Measurements from ENCODE around the gene AMH. TPM values are rescaled to one million over a fixed set of nuclear protein-coding genes. Genes with fewer than 3 reads are reported as not detected.

AMH gene
- total RNA-seq, 1 donor from 2014 or later, result 0.52 TPM

DNA sequence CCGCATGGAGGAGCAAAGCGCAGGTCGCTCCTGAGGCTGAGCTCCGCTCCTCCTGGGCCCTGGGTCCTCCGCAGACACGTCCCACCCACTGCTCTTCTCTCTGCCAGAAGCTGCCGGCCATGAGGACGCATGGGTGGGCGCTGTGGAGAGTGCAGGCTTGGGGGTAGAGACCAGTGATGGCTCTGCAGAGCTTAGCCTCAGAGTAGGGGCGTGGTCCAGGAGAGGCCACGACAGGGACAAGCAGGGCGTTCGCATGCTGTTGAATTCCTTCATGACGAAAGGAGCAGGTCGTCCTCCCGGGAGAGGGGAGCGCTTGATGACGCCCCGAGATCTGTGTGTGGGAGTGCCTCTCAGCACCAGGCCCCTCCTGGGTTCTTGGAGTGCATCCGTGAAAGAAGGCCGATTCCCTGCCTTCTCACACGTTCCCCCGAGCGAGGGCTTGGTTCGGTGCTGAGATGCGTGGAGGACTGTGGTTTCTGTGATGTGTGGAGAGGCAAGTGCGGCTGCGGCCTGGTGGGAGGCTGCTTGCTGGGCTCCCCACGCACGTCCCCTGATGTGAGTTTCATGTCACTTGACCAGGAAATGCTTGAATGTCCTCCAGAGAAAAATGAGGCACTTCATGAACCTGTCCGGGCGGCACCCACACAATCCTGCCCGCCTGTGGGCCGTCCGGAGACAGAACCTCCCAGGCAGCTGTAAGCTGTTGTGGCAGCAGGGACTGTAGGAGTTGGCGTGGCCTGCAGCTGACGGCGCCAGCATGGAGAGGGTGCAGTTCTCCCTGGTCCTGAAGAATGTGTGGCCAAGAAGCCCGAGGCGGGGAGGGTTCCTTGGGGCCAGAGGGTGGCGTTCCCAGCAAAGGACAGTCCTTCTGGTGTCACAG is 8.0 kb upstream of the AMH start:
- peaks cover 62 to 66% (median 64%) of the 10 kb centered on the region in 3 donors for H3K4me1 ChIP-seq (ENCODE audit: control insufficient read depth in 3 of 3, insufficient read depth in 3 of 3, low read length in 3 of 3)
- peaks cover 29 to 35% (median 29%) of the 10 kb centered on the region in 3 donors for H3K36me3 ChIP-seq (ENCODE audit: control insufficient read depth in 3 of 3, insufficient read depth in 3 of 3, low read length in 3 of 3)
- peak overlapping the region; percentile 70 to 82 (median 78) for H3K9ac ChIP-seq (ENCODE audit: low read depth in 1 of 3, low read length in 3 of 3)
- no peaks in the 10 kb centered on the region for H3K9me3 ChIP-seq (ENCODE audit: control insufficient read depth in 3 of 3, low read length in 3 of 3)
- peak overlapping the region; percentile 60 to 71 (median 68) for H3K4me3 ChIP-seq (ENCODE audit: low read length in 3 of 3)
- H3K27ac ChIP-seq (ENCODE audit: low read depth, low read length), result peak overlapping the region; percentile 81
- H3K27me3 ChIP-seq (ENCODE audit: control insufficient read depth in 3 of 3, insufficient read depth in 3 of 3, low read length in 3 of 3), result no peaks in the 10 kb centered on the region

- Histone ChIP-seq H3K9me3 (ENCODE audit: control insufficient read depth in 3 of 3, low read length in 3 of 3) (no peaks in the 10 kb centered on the region), H3K27me3 (ENCODE audit: control insufficient read depth in 3 of 3, insufficient read depth in 3 of 3, low read length in 3 of 3) (no peaks in the 10 kb centered on the region), H3K4me1 (ENCODE audit: control insufficient read depth in 3 of 3, insufficient read depth in 3 of 3, low read length in 3 of 3) (peaks cover 60 to 74% (median 71%) of the 10 kb centered on the region in 3 donors), H3K36me3 (ENCODE audit: control insufficient read depth in 3 of 3, insufficient read depth in 3 of 3, low read length in 3 of 3) (peaks cover 34 to 43% (median 37%) of the 10 kb centered on the region in 3 donors), H3K9ac (ENCODE audit: low read depth in 1 of 3, low read length in 3 of 3) (peak overlapping the region in 2 of 3 donors; percentile 2 to 33), H3K4me3 (ENCODE audit: low read length in 3 of 3) (no peak overlapping the region), H3K27ac (ENCODE audit: low read depth, low read length) (no peak overlapping the region)
These were observed 7.0 kb upstream of the AMH start for GRCh38 chr19:2242092-2242537.

DNA sequence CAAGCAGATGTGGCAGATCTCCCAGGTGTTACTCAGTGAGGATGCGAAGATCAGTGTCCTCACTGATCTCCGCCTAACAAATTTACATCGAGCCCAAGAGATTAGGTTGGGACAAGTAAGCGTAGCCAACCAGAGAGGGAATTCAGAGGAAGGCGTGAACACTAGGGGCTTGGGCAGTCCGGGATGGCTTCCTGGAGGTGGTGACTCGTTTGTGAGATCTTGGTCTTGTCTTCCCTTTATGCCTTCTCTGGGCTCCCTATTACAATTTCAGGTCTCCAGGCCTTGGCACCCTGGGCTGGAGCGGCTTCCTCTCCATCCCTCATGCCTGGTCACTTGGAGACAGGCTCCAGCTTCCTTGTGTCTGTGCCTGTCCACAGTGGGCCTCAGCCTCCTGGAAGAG is 6.3 kb upstream of the AMH start:
- H3K9ac ChIP-seq (ENCODE audit: low read depth in 1 of 3, low read length in 3 of 3), result peak overlapping the region in 1 of 3 donors; percentile 33
- no peak overlapping the region for H3K27ac ChIP-seq (ENCODE audit: low read depth, low read length)
- H3K36me3 ChIP-seq (ENCODE audit: control insufficient read depth in 3 of 3, insufficient read depth in 3 of 3, low read length in 3 of 3), result peaks cover 34 to 41% (median 41%) of the 10 kb centered on the region in 3 donors
- peaks cover 56 to 72% (median 70%) of the 10 kb centered on the region in 3 donors for H3K4me1 ChIP-seq (ENCODE audit: control insufficient read depth in 3 of 3, insufficient read depth in 3 of 3, low read length in 3 of 3)
- no peaks in the 10 kb centered on the region for H3K9me3 ChIP-seq (ENCODE audit: control insufficient read depth in 3 of 3, low read length in 3 of 3)
- H3K4me3 ChIP-seq (ENCODE audit: low read length in 3 of 3), result no peak overlapping the region
- H3K27me3 ChIP-seq (ENCODE audit: control insufficient read depth in 3 of 3, insufficient read depth in 3 of 3, low read length in 3 of 3), result no peaks in the 10 kb centered on the region

DNA sequence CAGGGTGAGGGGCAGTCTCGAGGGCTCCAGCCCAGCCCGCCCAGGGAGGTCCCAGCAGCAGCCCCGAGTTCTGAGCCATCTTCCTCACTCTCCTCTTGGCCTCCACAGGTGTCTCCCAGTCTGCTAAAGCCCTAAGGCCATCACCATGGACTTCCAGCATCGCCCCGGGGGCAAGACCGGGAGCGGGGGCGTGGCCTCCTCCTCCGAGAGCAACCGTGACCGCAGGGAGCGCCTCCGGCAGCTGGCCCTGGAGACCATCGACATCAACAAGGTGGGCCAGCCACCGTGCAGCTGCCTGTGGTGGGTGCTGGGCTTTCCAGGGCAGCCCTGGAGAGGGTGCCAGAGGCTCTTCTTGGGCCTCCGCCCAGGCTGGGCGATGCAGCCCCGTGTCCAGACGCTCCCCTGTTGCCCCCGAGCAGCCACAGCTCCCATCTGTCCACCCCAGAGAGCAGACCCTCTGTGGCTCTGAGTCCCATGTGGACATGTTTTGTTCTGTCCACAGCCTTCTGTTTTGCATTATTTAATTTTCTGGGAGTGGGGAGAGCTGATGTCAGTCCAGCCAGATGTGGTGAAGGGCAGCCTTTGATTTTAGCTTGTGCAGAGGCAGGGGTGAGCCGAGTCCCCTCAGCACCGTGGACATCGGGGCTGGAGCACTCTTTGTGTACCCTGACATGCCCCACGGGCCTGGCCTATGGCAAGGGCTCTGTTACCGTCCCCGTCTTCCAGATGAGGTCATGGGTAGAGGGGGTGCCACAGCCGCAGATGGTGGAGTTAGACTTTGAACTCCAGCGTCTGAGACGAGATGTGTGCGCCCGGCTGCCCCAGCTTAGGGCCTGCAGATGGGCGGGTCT is 5.6 kb upstream of the AMH start:
- H3K36me3 ChIP-seq (ENCODE audit: control insufficient read depth in 3 of 3, insufficient read depth in 3 of 3, low read length in 3 of 3), result peaks cover 34 to 42% (median 41%) of the 10 kb centered on the region in 3 donors
- H3K27ac ChIP-seq (ENCODE audit: low read depth, low read length), result no peak overlapping the region
- H3K9ac ChIP-seq (ENCODE audit: low read depth in 1 of 3, low read length in 3 of 3), result peak overlapping the region in 1 of 3 donors; percentile 33
- no peak overlapping the region for H3K4me3 ChIP-seq (ENCODE audit: low read length in 3 of 3)
- H3K27me3 ChIP-seq (ENCODE audit: control insufficient read depth in 3 of 3, insufficient read depth in 3 of 3, low read length in 3 of 3), result no peaks in the 10 kb centered on the region
- H3K9me3 ChIP-seq (ENCODE audit: control insufficient read depth in 3 of 3, low read length in 3 of 3), result no peaks in the 10 kb centered on the region
- H3K4me1 ChIP-seq (ENCODE audit: control insufficient read depth in 3 of 3, insufficient read depth in 3 of 3, low read length in 3 of 3), result peaks cover 49 to 66% (median 63%) of the 10 kb centered on the region in 3 donors

- Histone ChIP-seq H3K4me1 (ENCODE audit: control insufficient read depth in 3 of 3, insufficient read depth in 3 of 3, low read length in 3 of 3) (peaks cover 44 to 61% (median 61%) of the 10 kb centered on the region in 3 donors), H3K27ac (ENCODE audit: low read depth, low read length) (no peak overlapping the region), H3K4me3 (ENCODE audit: low read length in 3 of 3) (no peak overlapping the region), H3K36me3 (ENCODE audit: control insufficient read depth in 3 of 3, insufficient read depth in 3 of 3, low read length in 3 of 3) (peaks cover 34 to 44% (median 41%) of the 10 kb centered on the region in 3 donors), H3K9ac (ENCODE audit: low read depth in 1 of 3, low read length in 3 of 3) (no peak overlapping the region), H3K27me3 (ENCODE audit: control insufficient read depth in 3 of 3, insufficient read depth in 3 of 3, low read length in 3 of 3) (no peaks in the 10 kb centered on the region), H3K9me3 (ENCODE audit: control insufficient read depth in 3 of 3, low read length in 3 of 3) (no peaks in the 10 kb centered on the region)
These were observed 5.1 kb upstream of the AMH start for GRCh38 chr19:2244125-2244411.

DNA sequence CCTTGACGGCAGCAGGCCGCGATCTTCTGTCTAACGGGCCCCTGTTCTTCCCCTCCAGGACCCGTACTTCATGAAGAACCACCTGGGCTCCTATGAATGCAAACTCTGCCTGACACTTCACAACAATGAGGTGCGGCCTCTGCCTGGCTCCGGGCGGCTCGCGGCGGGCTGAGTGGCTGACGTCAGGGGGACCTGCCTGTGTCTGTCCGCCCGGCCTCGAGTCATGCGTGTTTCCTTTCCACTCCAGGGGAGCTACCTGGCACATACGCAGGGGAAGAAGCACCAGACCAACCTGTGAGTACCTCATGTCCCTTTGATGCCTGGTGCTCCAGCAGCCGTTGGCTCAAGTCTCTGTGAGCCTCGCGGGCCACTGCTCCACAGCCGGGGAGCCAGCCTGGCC is 4.6 kb upstream of the AMH start:
- H3K4me3 ChIP-seq (ENCODE audit: low read length in 3 of 3), result no peak overlapping the region
- H3K9ac ChIP-seq (ENCODE audit: low read depth in 1 of 3, low read length in 3 of 3), result no peak overlapping the region
- peaks cover 34 to 44% (median 41%) of the 10 kb centered on the region in 3 donors for H3K36me3 ChIP-seq (ENCODE audit: control insufficient read depth in 3 of 3, insufficient read depth in 3 of 3, low read length in 3 of 3)
- H3K27me3 ChIP-seq (ENCODE audit: control insufficient read depth in 3 of 3, insufficient read depth in 3 of 3, low read length in 3 of 3), result no peaks in the 10 kb centered on the region
- no peak overlapping the region for H3K27ac ChIP-seq (ENCODE audit: low read depth, low read length)
- peaks cover 40 to 62% (median 60%) of the 10 kb centered on the region in 3 donors for H3K4me1 ChIP-seq (ENCODE audit: control insufficient read depth in 3 of 3, insufficient read depth in 3 of 3, low read length in 3 of 3)
- no peaks in the 10 kb centered on the region for H3K9me3 ChIP-seq (ENCODE audit: control insufficient read depth in 3 of 3, low read length in 3 of 3)

- Histone ChIP-seq H3K4me3 (ENCODE audit: low read length in 3 of 3) (no peak overlapping the region), H3K9me3 (ENCODE audit: control insufficient read depth in 3 of 3, low read length in 3 of 3) (no peaks in the 10 kb centered on the region), H3K9ac (ENCODE audit: low read depth in 1 of 3, low read length in 3 of 3) (no peak overlapping the region), H3K4me1 (ENCODE audit: control insufficient read depth in 3 of 3, insufficient read depth in 3 of 3, low read length in 3 of 3) (peaks cover 32 to 63% (median 60%) of the 10 kb centered on the region in 3 donors), H3K27ac (ENCODE audit: low read depth, low read length) (no peak overlapping the region), H3K27me3 (ENCODE audit: control insufficient read depth in 3 of 3, insufficient read depth in 3 of 3, low read length in 3 of 3) (peaks cover 0 to 3% (median 3%) of the 10 kb centered on the region in 3 donors), H3K36me3 (ENCODE audit: control insufficient read depth in 3 of 3, insufficient read depth in 3 of 3, low read length in 3 of 3) (peaks cover 34 to 44% (median 41%) of the 10 kb centered on the region in 3 donors)
These were observed 3.9 kb upstream of the AMH start for GRCh38 chr19:2245273-2245672.

DNA sequence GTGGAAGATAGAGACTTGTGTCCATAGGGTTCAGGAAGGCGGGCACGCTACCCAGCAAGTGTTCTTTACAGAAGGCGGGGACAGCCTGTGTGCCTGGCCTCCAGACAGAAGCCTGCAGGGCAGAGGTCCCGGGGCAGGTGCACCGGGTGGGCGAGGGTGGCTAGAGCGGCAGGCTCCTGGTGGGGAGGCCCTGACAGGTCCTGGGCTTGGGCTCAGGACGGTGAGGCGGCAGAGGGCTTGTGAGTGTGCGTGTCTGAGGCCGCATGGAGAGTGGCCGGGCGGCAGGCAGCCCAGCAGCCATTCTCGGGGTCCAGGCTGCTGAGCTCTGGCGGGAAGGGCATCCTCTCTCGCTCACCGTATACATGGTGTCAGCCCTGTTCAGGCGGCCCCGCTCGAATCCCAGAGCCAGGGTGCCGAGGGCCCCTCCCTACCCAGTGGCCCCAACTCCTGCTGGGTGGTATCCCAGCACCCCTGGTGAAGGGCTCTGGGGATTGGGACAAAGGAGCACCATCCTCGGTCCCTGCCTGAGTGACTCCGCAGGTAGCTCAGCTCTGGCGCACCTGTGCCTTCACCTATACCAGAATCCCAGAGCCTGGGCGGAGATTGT is 3.0 kb upstream of the AMH start:
- Histone ChIP-seq H3K9ac (ENCODE audit: low read depth in 1 of 3, low read length in 3 of 3) (no peak overlapping the region), H3K9me3 (ENCODE audit: control insufficient read depth in 3 of 3, low read length in 3 of 3) (no peaks in the 10 kb centered on the region), H3K27me3 (ENCODE audit: control insufficient read depth in 3 of 3, insufficient read depth in 3 of 3, low read length in 3 of 3) (peaks cover 0 to 8% (median 3%) of the 10 kb centered on the region in 3 donors), H3K4me1 (ENCODE audit: control insufficient read depth in 3 of 3, insufficient read depth in 3 of 3, low read length in 3 of 3) (peaks cover 24 to 58% (median 53%) of the 10 kb centered on the region in 3 donors), H3K27ac (ENCODE audit: low read depth, low read length) (no peak overlapping the region), H3K4me3 (ENCODE audit: low read length in 3 of 3) (no peak overlapping the region), H3K36me3 (ENCODE audit: control insufficient read depth in 3 of 3, insufficient read depth in 3 of 3, low read length in 3 of 3) (peaks cover 34 to 44% (median 41%) of the 10 kb centered on the region in 3 donors)

GRCh38 chr19:2246801-2247361 is 2.2 kb upstream of the AMH start:
- Histone ChIP-seq H3K4me1 (ENCODE audit: control insufficient read depth in 3 of 3, insufficient read depth in 3 of 3, low read length in 3 of 3) (peaks cover 16 to 54% (median 48%) of the 10 kb centered on the region in 3 donors), H3K27me3 (ENCODE audit: control insufficient read depth in 3 of 3, insufficient read depth in 3 of 3, low read length in 3 of 3) (peaks cover 3 to 11% (median 3%) of the 10 kb centered on the region in 3 donors), H3K9me3 (ENCODE audit: control insufficient read depth in 3 of 3, low read length in 3 of 3) (no peaks in the 10 kb centered on the region), H3K27ac (ENCODE audit: low read depth, low read length) (peak overlapping the region; percentile 56), H3K9ac (ENCODE audit: low read depth in 1 of 3, low read length in 3 of 3) (peak overlapping the region in 2 of 3 donors; percentile 56 to 69), H3K4me3 (ENCODE audit: low read length in 3 of 3) (no peak overlapping the region), H3K36me3 (ENCODE audit: control insufficient read depth in 3 of 3, insufficient read depth in 3 of 3, low read length in 3 of 3) (peaks cover 39 to 47% (median 41%) of the 10 kb centered on the region in 3 donors)
